GM23248 (cell line): ENCODE measurements around the gene CPM.

Experiments used
- EZH2 ChIP-seq: fragments of 200-600 bp; sonication (generic); IDR thresholded peaks from 2 replicates; pipeline ENCODE4 v1.6.1; 2018; ENCODE audit warnings: antibody characterized with exemption, mild to moderate bottlenecking; ENCODE audit not compliant: insufficient read depth, poor library complexity, severe bottlenecking
- EZH2phosphoT487 ChIP-seq: fragments of 200-600 bp; sonication (generic); IDR thresholded peaks from 2 replicates; pipeline ENCODE4 v1.6.1; 2018; ENCODE audit warnings: antibody characterized with exemption, moderate library complexity, mild to moderate bottlenecking, low read depth; ENCODE audit not compliant: insufficient read depth

DNA sequence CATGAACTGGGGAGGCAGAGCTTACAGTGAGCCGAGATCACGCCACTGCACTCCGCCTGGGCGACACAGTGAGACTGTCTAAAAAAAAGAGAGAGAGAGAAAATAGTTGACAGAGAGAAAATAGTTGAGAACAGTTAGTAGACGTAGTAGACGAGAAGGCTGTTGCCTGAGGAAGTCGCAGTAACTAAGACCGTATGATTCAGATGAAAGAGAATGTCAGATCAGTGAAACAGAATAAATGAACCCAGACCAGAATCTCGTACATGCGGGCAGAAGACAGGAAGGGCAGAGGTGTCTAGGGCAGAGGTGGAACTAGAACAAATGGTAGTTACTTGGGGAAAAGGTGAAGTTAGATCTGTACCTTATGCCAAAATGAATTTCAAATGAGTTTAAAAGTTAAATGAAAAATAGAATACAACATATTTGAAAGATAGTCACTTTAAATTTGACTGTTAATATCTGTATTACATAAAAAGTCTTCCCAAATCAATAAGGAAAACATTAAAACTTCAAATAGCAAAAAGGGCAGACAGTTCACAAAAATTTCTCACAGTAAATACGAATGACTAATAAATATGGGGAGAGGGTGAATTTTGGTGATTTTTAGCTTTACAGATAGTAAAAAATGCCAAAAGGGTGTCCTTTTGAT lies 107.3 kb downstream of the CPM start:
- TF ChIP-seq EZH2 (no peak), EZH2phosphoT487 (no peak)
